ENCODE results near the gene STIM2.

The STIM2 gene

DNA sequence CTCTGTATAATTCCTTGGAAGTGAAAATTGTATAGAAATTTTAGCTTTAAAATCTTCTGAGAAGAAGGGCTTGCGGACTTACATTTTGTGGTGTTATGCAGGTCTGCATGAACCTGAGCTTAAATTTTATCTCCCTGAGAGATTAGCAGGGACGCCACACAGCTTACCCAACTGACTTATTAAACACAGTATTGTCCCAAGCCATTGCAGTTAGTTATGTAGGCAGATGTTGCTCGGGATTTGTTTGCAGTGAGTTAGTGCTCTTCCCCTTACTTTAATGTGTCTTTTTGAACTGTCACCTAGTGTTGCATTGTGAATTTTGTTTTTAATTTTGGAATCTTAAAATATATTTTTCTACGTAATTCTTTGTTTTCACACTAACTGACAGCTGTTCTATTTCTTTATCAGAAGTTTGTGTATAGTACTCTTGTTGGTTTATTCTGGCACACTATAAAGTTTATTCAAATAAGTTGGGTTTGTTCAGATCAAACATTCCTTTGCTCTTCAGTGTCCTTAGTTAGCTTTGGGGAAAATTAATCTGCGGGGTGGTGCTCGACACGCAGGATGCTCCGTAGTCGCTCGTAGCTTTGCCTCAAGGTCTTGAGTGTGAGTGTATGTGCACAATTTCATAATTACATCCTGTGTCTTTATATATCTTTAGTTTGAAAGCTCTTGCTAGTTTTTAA, 145.4 kb downstream of the STIM2 start:
- Mint-ChIP-seq H3K27ac (no peak overlapping the region), H3K4me1 (peaks cover 42% of the 10 kb centered on the region), H3K9me3 (no peaks in the 10 kb centered on the region), H3K4me3 (no peak overlapping the region), H3K27me3 (no peaks in the 10 kb centered on the region), H3K36me3 (peaks cover 33% of the 10 kb centered on the region)
- CTCF ChIA-PET: interaction anchor here (1.0 to 1.8 kb wide), 2 partner anchors 146 to 977 kb away, joined by 3 to 5 read pairs; partner anchors contain the start of gene STIM2
- no peak for DNase-seq

DNA sequence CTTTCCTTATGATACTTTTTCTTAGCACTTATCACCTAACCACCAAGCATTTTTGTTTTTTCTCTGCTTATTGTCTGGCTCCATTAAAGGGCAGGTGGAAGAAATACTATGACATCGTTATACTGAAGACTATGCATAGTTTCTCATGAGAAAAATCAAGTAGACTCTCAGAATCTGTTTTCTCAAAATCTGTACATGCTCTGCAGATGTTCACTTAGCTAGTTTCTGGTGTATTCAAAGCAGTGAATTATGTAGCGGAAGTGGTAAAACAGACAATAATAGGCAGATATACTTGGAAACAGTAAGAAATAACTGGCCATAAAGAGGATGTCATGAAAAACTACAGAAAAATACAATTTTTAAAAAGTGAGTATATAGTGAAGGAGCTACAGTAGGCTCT, 146.0 kb downstream of the STIM2 start:
- H3K27me3 Mint-ChIP-seq: no peaks in the 10 kb centered on the region
- peaks cover 38% of the 10 kb centered on the region for H3K4me1 Mint-ChIP-seq
- CTCF ChIA-PET: interaction anchor here (0.8 to 1.8 kb wide), 2 partner anchors 92 to 144 kb away, joined by 3 to 5 read pairs; no protein-coding TSS in a partner anchor
- H3K4me3 Mint-ChIP-seq: no peak overlapping the region
- H3K27ac Mint-ChIP-seq: no peak overlapping the region
- no peak for DNase-seq
- H3K36me3 Mint-ChIP-seq: peaks cover 33% of the 10 kb centered on the region
- no peaks in the 10 kb centered on the region for H3K9me3 Mint-ChIP-seq

DNA sequence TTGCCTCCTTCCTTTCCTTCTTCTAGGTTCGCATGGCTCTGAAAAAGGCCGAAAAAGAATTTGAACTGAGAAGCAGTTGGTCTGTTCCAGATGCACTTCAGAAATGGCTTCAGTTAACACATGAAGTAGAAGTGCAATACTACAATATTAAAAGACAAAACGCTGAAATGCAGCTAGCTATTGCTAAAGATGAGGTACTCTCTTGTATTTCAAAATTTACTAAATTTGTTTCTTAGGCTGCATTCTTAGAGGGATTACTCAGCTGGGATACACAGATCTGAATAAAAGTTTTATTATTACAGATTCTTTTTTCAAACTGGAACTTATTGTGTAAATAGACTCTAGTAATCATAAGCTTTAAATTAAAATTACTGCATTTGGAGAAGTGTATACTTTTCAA, 146.9 kb downstream of the STIM2 start:
- Mint-ChIP-seq H3K27ac (no peak overlapping the region), H3K4me3 (no peak overlapping the region), H3K27me3 (no peaks in the 10 kb centered on the region), H3K36me3 (peaks cover 29% of the 10 kb centered on the region), H3K4me1 (peaks cover 31% of the 10 kb centered on the region), H3K9me3 (no peaks in the 10 kb centered on the region)
- DNase-seq: no peak
- CTCF ChIA-PET: interaction anchor here (0.8 to 1.8 kb wide), 4 partner anchors 93 to 549 kb away, joined by 3 to 6 read pairs (median 4); no protein-coding TSS in a partner anchor

DNA sequence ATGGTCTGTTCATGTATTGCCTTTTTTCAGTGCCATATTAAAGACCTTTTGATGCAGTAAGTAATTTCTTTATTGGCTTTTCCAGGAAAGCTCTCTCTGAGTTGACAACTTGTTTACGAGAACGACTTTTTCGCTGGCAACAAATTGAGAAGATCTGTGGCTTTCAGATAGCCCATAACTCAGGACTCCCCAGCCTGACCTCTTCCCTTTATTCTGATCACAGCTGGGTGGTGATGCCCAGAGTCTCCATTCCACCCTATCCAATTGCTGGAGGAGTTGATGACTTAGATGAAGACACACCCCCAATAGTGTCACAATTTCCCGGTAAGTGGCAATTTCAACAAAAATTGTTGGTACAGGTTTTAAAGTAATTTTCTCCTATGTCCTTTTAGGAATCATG, 148.0 kb downstream of the STIM2 start:
- Mint-ChIP-seq H3K4me3 (no peak overlapping the region), H3K36me3 (peaks cover 26% of the 10 kb centered on the region), H3K4me1 (peaks cover 19% of the 10 kb centered on the region), H3K9me3 (no peaks in the 10 kb centered on the region), H3K27ac (no peak overlapping the region), H3K27me3 (no peaks in the 10 kb centered on the region)
- CTCF ChIA-PET: interaction anchor here (0.9 to 1.4 kb wide), 2 partner anchors 47 to 221 kb away, joined by 4 to 6 read pairs; no protein-coding TSS in a partner anchor
- DNase-seq: no peak

DNA sequence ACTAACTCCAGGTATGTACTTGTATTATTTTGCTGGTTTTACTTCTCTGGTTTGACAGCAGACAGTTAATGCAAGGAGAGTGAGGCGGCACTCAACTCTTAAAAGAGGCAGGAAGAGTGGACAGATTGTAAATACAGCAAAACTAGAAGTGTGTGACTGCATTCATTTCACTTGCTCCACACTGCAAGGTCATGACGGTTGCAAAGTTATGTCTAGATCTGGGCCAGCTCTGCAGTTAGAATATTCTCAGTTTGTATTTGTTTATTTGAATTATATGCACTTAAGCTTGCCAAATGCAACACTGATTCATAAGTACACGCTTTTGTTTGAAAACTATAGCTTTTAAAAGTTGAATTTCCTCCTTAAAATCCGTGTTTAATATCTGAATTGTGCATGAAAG, 148.9 kb downstream of the STIM2 start:
- no peak for DNase-seq
- Mint-ChIP-seq H3K4me1 (peaks cover 11% of the 10 kb centered on the region), H3K4me3 (no peak overlapping the region), H3K27me3 (no peaks in the 10 kb centered on the region), H3K27ac (peak overlapping the region; percentile 7), H3K36me3 (peaks cover 19% of the 10 kb centered on the region), H3K9me3 (no peaks in the 10 kb centered on the region)
- CTCF ChIA-PET: interaction anchor here (0.6 to 2.1 kb wide), 9 partner anchors 8 to 1138 kb away, joined by 3 to 8 read pairs (median 5); partner anchors contain the start of genes STIM2 and TBC1D19

DNA sequence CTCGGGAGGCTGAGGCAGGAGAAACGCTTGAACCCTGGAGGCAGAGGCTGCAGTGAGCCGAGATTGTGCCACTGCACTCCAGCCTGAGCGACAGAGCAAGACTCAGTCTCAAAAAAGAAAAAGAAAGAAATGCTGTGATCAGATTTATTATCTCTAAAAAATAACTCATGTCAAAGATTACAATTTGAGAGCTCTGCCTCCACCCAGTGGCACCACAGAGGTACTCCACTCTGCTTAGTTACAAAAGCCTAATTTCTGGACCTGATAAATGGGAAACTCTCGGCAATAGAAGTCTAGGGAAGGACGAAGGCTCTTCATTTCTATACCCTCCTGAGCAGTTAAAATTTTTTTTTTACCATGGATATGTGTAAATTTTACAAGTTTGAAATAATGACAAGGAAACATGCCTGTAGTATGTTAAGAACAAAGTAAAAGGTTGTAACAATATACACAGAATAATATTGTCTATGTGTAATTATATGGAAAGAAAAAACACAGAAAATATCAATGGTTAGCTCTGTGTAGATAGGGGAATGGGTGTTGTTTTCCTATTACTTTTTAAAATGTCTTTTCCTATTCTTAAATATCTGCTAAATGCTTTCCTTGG, 149.8 kb downstream of the STIM2 start:
- DNase-seq: peak; percentile 73
- no peak overlapping the region for H3K27ac Mint-ChIP-seq
- H3K4me3 Mint-ChIP-seq: no peak overlapping the region
- H3K36me3 Mint-ChIP-seq: peaks cover 21% of the 10 kb centered on the region
- CTCF ChIA-PET: interaction anchor here (1.0 to 2.1 kb wide), 9 partner anchors 9 to 595 kb away, joined by 3 to 8 read pairs (median 5); partner anchors contain the start of genes STIM2 and TBC1D19
- H3K4me1 Mint-ChIP-seq: peaks cover 7% of the 10 kb centered on the region
- H3K9me3 Mint-ChIP-seq: no peaks in the 10 kb centered on the region
- no peaks in the 10 kb centered on the region for H3K27me3 Mint-ChIP-seq

DNA sequence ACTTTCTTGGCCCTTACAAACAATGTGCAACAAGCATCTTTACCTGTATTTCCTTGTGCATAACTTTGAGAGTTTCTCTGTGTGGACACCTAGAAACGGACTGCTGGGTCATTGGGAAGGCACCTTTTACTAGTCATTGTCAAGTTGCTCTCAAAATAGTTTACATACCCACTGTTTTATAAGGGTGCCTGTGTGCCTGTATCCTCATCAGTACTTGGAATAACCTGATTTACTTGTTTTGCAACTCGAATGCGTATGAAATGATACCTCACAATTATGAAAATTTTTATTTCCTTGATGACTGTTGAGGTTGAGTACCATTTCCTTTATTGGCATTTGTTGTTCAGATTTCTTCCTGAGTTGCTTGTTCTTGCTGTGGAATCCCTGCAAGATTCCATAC, 150.8 kb downstream of the STIM2 start:
- Mint-ChIP-seq H3K4me3 (no peak overlapping the region), H3K9me3 (peaks cover 2% of the 10 kb centered on the region), H3K27me3 (no peaks in the 10 kb centered on the region), H3K36me3 (peaks cover 20% of the 10 kb centered on the region), H3K4me1 (peaks cover 7% of the 10 kb centered on the region), H3K27ac (no peak overlapping the region)
- no peak for DNase-seq
- CTCF ChIA-PET: no interaction called here

DNA sequence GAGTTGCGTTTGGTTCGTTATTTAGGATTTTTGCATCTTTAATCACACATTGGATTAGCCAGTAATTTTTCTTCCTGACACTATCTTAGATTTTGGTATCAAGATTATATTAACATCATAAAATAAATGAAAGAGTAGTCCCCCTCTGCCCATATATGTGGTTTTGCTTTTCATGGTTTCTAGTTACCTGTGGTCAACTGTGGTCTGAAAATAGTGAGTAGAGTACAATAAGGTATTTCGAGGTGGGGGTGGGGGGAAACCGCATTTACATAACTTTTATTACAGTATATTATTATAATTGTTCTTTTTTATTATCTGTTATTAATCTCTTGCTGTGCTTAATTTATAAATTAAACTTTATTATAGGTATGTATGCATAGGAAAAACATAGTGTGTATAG, 152.4 kb downstream of the STIM2 start:
- CTCF ChIA-PET: no interaction called here
- Mint-ChIP-seq H3K27me3 (no peaks in the 10 kb centered on the region), H3K9me3 (peaks cover 2% of the 10 kb centered on the region), H3K27ac (no peak overlapping the region), H3K36me3 (peaks cover 26% of the 10 kb centered on the region), H3K4me3 (no peak overlapping the region), H3K4me1 (peaks cover 15% of the 10 kb centered on the region)
- no peak for DNase-seq

DNA sequence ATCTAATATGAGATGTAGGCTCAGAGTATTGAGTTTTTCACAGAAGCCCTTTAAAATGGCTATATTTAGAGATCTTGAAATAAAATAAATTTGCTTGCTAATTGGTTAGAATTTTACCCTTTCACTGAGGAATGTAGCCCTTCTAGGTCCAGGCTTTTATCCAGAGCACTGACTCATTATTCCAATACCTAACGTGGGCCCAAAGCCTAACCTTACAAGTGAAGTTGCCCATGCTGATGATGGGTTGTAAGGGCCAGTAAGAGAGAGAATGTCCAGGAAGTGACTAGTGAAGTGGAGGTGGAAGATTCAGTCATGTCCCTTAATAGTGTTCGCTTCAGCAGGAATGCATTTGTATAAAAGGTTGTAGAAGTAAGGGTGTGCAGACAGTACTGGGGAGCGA, 155.9 kb downstream of the STIM2 start:
- CTCF ChIA-PET: no interaction called here
- Mint-ChIP-seq H3K27ac (no peak overlapping the region), H3K27me3 (no peaks in the 10 kb centered on the region), H3K9me3 (peaks cover 2% of the 10 kb centered on the region), H3K36me3 (peaks cover 34% of the 10 kb centered on the region), H3K4me1 (peaks cover 15% of the 10 kb centered on the region), H3K4me3 (no peak overlapping the region)
- no peak for DNase-seq

DNA sequence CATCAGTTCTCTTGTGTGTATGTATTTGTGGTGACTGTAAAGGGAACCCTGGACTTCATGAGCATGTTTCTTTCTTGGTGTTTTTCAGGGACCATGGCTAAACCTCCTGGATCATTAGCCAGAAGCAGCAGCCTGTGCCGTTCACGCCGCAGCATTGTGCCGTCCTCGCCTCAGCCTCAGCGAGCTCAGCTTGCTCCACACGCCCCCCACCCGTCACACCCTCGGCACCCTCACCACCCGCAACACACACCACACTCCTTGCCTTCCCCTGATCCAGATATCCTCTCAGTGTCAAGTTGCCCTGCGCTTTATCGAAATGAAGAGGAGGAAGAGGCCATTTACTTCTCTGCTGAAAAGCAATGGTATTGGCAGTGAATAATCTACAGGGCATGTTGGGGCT, 157.0 kb downstream of the STIM2 start:
- H3K27me3 Mint-ChIP-seq: no peaks in the 10 kb centered on the region
- peaks cover 15% of the 10 kb centered on the region for H3K4me1 Mint-ChIP-seq
- H3K4me3 Mint-ChIP-seq: no peak overlapping the region
- H3K27ac Mint-ChIP-seq: peak overlapping the region; percentile 22
- DNase-seq: no peak
- CTCF ChIA-PET: interaction anchor here (2.5 kb wide), 1 partner anchor 295 kb away, joined by 7 read pairs; no protein-coding TSS in a partner anchor
- H3K9me3 Mint-ChIP-seq: peaks cover 2% of the 10 kb centered on the region
- peaks cover 39% of the 10 kb centered on the region for H3K36me3 Mint-ChIP-seq

DNA sequence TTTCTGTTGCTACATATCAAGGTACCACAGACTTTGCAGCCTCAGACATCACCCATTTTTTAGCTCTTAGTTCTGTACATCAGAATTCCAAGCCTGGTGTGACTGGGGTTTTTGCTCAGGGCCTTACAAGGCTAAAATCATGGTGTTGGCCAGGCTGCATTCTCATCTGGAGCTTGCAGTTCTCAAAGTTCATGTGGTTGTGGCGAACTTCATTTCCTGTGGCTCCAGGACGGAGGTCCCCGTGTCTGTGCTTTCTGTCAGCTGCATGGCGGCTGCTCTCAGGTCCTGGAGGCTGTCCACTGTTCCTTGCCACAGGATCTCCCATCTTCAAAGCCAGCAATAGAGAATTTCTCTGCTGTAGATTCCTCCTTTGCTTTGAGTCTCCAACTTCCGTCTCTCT, 157.4 kb downstream of the STIM2 start:
- Mint-ChIP-seq H3K4me3 (no peak overlapping the region), H3K4me1 (peaks cover 15% of the 10 kb centered on the region), H3K36me3 (peaks cover 41% of the 10 kb centered on the region), H3K27me3 (no peaks in the 10 kb centered on the region), H3K9me3 (peaks cover 2% of the 10 kb centered on the region), H3K27ac (no peak overlapping the region)
- DNase-seq: no peak
- CTCF ChIA-PET: interaction anchor here (2.5 kb wide), 1 partner anchor 296 kb away, joined by 7 read pairs; no protein-coding TSS in a partner anchor

DNA sequence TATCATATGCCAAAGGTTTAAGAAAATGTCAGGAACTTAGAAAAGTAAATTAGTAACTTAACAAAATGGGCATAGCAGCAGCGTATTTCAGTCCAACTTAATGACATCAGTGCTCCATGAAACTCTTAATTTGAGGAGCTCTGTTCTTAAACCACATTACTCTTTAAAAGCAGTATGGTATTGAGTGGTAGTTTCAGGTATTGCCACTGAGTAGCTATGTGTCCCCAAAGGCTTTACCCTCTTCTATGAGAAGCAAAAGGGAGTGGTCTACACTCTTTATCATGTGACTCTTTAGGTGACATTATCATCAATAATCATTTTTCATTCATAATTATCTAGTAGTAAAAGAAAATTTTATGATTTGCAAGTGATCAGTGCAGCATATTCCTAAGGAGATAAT, 158.3 kb downstream of the STIM2 start:
- peaks cover 15% of the 10 kb centered on the region for H3K4me1 Mint-ChIP-seq
- H3K4me3 Mint-ChIP-seq: no peak overlapping the region
- no peak for DNase-seq
- no peaks in the 10 kb centered on the region for H3K27me3 Mint-ChIP-seq
- CTCF ChIA-PET: interaction anchor here (0.6 to 2.5 kb wide), 4 partner anchors 29 to 558 kb away, joined by 3 to 7 read pairs (median 4); no protein-coding TSS in a partner anchor
- H3K36me3 Mint-ChIP-seq: peaks cover 49% of the 10 kb centered on the region
- H3K9me3 Mint-ChIP-seq: peaks cover 2% of the 10 kb centered on the region
- no peak overlapping the region for H3K27ac Mint-ChIP-seq

DNA sequence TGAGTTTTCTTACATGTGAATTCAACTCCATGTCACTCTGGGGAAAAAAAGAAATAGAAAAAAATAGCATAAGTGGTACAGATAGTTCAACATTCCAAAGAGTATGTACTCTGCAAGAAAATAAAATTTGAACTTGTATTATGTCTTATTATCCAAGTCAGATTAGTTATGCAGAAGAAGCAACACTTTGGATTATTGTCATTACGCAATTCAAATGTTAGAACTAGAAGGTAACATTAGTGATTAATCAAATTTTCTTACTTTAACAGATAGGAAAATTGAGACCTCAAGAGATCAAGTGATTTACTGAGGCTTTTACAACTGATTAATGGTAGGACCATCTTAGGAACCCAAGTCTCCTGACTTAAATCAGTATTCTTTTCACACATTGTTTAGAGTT, 159.1 kb downstream of the STIM2 start:
- CTCF ChIA-PET: interaction anchor here (0.9 to 2.5 kb wide), 2 partner anchors 10 to 28 kb away, joined by 3 to 6 read pairs; no protein-coding TSS in a partner anchor
- Mint-ChIP-seq H3K4me3 (no peak overlapping the region), H3K36me3 (peaks cover 52% of the 10 kb centered on the region), H3K27me3 (no peaks in the 10 kb centered on the region), H3K4me1 (peaks cover 15% of the 10 kb centered on the region), H3K9me3 (peaks cover 2% of the 10 kb centered on the region), H3K27ac (no peak overlapping the region)
- no peak for DNase-seq

DNA sequence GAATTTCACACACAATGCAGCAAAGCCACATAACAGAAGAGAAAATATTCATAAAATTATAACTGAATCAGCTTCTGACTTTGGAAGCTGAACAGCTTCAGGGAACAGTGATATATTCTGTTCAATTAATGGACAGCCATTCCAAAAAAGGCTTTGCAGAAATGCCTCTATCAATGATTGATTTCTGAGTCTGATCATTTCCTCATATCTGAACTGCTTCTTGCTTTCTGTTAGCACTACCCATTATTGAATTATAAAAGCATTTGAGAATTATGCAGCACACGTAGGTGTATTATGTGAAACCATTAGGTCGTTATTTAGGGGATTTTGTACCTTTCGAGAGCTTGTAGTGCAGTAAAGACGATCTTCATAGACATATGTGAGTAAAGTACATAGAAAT, 159.6 kb downstream of the STIM2 start:
- H3K4me1 Mint-ChIP-seq: peaks cover 15% of the 10 kb centered on the region
- H3K27me3 Mint-ChIP-seq: no peaks in the 10 kb centered on the region
- CTCF ChIA-PET: interaction anchor here (2.5 kb wide), 1 partner anchor 10 kb away, joined by 6 read pairs; no protein-coding TSS in a partner anchor
- no peak overlapping the region for H3K4me3 Mint-ChIP-seq
- H3K9me3 Mint-ChIP-seq: peaks cover 2% of the 10 kb centered on the region
- H3K27ac Mint-ChIP-seq: no peak overlapping the region
- peaks cover 51% of the 10 kb centered on the region for H3K36me3 Mint-ChIP-seq
- DNase-seq: no peak
